IPS-NIHi7 (cell line): ENCODE results near the gene HOXA9.

Experiments
- DNase-seq: peaks from one replicate; pipeline ENCODE4 v3.0.0; 2012; ENCODE audit warnings: mixed read lengths; ENCODE audit errors: extremely low spot score

Gene HOXA9

DNA sequence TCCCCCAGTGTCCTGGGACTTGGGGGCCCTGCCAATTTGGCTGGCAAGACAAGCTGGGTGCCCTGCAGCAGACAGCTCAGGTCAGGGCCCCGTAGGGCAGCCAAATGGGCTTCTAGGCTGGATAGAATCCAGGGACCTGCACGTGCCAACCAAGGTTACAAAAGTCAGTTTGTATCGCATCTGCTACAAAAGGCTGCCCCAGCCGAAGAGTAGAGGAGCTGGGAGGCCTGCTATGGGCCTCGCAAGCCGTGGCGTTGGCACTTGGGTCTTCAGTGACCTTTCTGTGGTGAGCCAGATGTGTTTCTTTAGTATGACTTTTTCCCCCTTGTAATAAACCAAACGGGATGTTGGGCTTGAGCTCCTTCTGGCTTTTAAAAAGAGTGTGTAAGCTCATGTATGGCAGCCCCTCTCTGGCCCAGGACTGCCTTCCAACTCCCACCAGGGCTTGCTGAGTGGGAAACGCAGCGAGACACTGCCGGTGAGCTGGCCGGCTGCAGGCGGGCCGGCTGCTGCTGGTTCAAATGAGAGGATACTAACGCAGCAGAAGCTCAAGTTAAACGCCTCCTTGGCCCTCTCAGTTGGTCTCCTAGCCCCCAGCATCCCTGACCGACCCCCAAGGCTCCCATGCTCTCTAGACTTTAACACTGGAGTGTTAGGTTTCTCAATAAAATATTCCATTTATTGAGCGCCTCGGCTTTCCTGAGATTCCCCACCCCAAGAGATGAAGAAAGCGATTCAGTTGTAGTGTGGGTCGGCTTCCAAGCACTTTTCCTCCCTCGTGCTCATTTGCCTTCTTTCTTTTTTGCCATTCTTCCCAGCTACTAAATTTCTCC lies 11.8 kb upstream of the HOXA9 start:
- no peak for DNase-seq

DNA sequence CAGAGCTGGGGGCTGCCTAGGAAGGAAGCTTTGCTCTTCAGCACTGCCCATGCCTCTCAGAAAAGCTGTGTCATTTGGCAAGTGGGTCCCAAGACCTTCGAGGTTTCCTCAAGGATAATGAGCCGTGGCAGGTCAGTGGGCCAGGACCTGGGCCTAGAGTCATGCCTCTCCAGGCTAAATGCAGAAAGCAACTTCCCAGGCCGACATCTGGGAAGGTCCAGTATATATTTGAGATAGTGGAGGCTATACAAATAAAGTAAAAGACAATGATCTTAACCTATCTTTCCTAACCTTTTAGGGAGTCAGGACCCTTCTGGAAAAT lies 11.1 kb upstream of the HOXA9 start:
- DNase-seq: no peak

DNA sequence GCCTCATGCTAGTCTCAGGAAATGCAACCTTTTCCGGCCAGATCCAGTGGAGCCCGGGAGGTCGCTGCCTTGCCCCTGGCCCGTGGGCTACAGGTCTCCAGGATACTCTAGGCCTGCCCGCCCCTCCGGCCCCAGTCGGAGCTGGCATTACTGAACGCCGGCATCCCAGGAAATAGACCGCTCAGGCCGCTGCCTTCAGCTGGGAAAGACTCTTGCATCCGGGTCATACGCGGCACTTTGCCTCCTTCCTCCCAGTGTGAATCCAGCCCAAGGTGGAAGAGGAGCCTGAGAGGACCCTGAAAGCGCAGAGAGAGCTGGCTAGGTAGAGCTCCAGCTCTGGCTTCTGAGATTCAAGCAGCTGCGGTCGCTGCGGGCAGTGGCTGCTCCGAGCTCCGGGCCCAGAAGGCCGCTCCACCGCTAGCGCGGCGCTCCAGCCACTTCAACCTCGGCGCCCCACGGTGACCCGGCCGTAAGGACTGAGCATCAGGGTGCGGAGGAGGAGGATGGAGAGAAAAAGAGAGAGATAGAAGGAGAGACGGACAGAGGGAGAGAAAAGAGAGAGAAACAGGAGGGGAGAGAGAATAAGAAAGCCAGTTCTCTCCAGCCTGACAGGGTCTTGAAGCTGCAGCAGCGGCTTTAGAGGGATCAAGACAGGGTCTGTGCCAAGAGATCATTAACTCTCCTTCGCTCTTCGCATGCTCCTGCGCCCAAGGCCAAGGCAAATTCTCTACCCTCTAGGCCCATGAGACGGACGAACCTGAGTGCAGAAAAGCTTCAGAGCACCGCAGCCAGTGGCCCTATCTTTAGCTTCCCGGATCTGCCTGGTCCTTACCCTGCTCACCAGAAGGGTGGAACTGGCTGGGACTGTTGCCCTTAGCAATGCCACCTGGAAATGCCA lies 10.5 kb upstream of the HOXA9 start:
- DNase-seq: no peak

DNA sequence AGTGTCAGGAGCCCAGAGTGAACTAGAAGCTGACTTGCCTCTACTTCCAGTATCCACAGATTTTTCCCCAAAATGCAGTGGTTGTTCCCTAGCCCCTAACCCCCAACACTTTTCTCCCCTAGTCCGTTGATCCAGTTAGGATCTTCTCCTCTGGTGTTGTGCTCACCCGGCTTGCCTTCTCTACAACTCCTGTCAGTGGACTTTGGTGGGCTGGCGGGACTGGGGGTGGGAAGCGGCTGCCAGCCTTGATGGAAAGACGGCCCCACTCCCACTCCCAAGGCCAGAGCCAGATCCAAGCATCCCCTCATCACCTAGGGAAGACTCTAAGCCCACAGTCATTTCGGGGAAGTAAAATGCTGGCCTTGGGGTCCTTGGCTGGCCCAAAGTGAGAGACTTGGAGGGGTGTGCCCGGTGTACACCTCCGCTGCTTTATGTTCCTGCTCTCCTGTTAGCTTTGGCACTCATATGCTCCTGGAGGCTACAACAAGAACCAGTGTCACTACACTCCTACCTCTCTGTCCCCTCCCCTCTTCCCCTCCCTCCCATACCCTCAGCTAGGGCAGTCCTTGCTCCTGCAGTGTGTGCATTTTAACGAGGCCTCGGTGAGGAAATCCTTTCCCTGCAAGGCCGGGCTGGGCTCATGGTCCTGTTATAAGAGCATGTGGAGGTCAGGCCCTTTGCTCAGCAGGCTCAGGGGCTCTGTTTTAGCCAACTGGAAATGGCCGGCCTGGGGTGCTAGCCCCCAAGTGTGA lies 9.7 kb upstream of the HOXA9 start:
- DNase-seq: no peak

DNA sequence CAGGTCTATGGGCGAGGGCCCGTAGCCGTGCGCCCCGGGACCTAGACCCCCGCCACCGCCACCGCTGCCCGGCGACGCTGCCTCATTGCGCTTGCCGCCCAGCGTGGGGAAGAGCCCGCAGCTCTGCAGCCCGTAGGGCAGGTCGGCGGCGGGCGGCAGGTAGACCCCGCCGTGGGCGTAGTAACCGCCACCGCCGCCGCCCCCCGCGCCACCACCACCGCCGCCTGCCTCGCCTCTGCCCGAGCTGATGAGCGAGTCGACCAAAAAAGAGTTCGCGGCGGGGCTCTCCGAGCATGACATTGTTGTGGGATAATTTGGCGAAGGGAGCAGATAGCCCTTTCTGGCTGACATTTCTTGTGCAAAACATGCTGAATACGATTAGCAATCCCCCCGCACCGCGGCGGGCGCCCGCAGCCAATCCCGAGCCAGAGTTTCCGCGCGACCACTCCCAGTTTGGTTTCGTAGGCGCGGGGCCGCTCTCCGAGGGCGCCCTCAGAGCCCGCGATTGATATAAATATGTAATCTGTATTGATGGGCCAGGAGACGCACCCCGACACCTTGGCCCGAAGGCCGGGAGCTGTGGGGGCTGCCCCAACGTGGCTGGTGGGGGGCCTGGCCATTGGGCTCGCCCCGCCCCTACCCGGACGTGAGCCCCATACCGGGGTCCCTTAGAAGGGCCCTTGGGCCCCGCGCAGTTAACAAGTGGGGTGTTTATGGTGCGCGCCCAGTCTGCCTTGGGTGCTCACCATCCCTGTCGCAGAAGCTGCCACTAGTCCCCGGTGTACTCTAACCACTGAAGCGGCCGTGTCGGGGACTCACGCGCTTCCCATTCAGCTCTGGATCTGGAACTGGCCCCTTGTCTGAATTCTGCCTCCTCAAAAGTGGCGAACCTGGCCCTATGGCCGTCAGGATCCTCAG lies 8.9 kb upstream of the HOXA9 start, which contains the start of gene HOXA10:
TSS of gene HOXA10 (minus strand) at position 365 of the 918 bp plus-strand sequence. CDS start at position 351, 14 bp downstream.
- DNase-seq: no peak

DNA sequence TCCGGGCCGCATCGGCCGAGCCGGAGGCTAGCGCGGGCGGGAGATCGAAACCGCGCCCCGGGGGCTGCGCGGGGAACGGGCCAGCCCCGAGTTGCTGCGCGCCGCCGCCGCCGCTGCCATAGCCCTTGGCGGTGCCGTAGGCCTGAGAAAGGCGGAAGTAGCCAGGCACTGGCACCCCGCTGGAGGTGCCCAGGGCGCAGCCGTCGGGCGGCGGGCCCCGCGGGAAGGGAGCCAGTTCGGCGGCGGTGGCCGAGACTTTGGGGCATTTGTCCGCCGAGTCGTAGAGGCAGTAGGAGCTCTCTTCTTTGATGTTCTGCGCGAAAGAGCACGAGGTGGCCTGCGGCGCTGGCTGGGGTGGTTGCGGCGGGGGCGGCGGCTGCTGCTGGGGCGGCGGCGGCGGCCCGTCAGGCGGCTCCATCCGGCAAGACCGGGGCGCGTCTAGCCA lies 8.2 kb upstream of the HOXA9 start:
- DNase-seq: no peak

DNA sequence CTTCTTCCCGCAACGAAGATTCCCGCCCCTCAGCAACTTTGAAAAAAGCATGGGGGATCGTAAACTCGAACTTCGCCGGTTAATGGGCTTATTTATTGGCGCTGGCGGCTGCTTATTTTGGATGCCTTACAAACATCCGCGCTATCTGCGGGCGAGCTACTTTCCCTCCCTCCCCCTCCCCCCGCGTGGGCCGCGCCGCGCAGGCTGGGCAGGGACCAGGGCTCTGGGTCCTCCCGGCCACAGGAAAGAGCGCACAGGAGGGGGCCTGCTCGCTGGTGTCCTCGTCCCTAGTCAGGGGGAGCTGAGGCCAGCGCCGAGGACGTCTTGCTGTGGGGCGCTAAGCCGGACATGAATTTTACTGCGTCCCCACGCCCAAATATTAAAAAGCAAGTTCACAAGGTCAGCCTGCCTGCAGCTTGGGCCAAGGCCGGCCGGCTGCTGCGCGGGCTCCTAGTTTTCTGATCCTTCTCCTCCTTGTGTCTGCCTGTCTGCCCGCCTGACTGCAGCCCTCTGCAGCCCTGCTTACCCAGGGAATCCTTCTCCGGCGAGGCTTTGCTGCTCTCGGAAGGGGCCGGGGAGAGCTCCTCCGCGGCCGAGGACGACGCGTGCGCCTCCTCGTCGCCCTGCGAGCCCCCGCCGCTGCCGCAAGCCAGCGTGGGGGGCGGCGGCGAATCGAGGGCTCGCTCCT lies 7.6 kb upstream of the HOXA9 start:
- no peak for DNase-seq

DNA sequence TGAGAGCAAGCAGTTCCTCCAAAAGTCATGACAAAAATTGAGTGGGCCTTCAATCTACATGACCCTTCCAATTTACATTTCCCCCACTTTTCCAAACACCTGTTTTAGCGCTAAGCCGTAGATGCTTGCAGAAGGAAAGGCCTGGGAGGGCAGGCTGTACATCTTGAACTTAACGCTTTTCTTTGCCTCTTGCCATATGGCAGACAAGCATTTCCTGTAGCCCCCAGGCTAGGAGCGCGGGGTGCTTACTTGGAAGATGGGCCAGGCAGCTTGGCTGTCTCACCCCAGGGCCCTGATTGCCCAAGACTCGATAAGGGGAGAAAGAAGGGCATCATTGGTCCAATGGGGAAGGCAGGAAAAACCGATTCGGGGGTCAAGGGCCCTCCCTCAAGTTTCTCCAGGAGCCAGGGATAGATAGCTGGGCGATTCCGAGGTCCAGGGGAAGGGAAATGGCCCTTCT lies 7.0 kb upstream of the HOXA9 start:
- DNase-seq: no peak

DNA sequence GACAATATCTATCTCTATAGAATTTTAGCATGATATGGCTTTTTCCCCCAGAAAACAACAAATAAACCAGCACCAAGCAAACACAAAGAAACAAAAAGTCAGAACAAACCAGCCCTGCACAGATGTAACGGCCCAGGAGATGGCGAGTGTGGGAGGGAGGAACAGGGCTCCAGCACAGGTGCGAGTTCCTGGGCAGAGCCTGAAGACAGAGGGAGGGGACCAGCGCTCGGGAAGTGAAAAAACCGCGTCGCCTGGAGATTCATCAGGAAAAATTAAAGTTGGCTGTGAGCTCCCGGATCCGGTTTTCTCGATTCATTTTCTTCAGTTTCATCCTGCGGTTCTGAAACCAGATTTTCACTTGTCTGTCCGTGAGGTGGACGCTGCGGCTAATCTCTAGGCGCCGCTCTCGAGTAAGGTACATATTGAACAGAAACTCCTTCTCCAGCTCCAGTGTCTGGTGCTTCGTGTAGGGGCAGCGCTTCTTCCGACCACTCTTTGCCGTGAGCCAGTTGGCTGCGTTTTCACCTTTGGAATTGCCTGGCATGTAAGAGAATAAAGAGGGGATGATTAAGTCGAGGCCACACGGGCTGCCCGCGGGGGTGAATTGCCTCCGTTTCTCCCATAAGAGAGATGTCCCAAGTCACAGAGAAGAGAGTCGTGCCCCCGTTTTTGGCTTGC lies 6.4 kb upstream of the HOXA9 start:
- DNase-seq: no peak

DNA sequence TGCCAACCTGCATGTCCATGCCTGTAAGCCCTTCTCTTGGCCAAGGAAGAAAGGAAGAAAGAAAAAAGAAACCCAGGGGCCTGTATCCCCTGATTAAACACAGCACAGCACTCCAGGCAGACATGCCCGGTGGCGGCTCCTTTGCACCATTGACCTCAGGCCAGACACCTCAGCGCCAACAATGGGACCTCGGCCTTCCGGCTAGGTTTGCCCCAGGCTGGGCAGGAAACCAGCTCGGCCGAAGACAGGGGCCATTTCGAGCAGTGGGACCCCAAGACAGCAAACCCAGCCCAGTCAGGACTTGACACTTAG lies 5.9 kb upstream of the HOXA9 start:
- no peak for DNase-seq

DNA sequence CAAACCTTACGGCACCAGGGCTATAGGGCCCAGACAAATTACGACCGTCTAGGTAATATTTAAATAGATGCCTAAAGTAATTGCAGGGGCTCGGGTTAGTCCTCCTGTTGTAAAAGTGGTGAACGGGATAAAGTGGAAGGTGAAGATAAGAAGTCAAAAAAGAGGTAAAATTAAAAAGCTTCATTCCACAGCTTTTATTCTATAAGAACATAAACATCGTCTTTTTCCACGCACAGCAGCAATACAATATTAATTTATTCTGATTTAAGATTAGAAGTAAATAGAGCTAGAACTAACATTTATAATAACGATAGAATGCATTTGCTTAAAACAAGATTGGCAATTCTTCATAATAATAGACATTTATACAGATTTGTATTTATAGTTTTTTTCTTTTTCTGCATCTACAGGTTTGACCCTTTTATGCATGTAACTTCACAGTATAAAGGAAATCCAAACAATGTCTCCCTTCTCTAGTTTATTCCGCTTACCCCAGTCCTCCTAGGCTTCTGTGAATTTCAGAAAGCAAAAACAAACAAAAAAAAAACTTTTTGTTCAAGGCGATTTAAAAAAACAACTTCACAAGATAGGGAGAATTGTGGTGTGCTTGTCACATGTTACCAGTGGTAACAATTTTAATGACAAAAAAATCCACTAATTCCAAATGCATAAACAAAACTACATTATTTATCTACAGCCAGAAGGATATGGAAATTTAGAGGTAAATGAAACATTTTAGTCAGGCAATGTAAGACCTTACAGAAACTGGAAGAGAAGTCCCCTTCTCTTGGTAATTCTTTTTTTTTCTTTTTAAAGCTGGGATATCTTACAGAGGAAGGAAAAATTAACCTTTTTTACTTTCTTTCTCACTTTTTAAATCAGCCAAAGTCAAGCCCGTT lies 5.3 kb upstream of the HOXA9 start:
- DNase-seq: no peak

DNA sequence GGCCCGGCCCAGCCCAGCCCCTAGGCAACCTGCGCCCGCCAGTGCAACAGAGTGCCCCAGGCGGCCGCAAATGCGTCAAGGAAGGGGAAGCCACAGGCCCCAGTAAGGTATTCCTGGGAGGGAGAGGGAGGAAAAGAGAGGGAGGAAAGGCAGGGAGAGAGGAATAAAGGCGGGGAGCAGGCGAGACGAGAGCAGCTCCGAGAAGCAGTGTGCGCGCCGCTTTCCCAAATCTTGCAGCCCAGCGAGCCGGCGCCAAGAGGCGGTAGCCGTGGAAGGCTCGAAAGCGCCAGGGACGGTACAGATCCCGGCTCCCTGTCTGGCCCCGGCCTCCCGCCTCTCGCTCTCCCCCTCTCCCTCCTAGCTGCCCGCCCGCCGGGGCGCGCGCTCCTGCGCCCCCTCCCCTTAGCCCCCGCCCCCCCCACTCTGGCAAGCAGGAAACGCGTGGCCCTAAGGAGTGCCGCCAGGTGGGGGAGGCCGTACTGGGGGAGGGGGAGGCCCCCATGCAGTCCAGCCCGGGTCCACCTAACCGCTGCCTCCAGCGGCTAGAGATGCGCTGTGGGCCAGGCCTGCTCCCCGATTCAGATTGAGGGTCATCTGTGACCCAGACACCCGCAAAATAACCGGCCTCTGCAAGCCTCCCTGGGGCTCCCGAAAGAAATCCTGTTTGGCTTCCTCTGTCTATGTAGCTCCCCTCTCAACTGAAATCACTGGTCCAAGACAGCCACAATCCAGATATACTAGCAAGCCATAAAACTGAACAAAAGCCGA lies 4.5 kb upstream of the HOXA9 start:
- no peak for DNase-seq

DNA sequence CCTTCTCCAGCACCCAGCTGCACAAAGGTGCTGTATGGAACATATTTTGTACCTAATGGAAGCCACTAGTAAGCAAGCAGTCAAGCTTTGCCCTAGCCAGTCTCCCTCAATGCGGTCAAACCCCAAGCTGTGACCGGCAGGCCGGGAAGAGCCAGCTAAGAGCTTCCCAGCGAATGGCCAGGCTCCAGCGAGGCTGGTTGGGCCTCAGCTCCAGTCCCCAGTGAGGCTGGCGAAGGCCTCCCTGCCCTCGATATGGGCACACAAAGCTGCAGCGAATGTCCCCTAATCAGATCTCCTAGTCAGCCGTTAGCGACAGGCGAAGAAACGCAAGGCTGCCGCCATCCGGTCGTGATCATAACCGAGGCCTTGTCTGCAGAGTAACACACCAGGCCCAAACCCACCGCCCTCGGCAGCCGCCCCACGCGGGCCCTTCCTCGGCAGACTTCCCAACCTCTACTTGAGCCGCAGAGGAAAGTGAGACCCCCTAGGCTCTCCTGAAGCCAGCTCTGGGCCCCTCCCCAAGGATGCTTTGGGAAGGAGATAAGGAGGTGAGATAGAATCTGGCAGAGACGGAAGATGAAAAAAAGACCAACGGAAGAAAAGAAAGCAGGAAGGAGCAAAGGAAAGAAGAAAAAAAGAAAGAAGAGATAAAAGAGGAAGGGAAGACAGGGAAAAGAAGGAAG lies 3.1 kb upstream of the HOXA9 start:
- DNase-seq: no peak

DNA sequence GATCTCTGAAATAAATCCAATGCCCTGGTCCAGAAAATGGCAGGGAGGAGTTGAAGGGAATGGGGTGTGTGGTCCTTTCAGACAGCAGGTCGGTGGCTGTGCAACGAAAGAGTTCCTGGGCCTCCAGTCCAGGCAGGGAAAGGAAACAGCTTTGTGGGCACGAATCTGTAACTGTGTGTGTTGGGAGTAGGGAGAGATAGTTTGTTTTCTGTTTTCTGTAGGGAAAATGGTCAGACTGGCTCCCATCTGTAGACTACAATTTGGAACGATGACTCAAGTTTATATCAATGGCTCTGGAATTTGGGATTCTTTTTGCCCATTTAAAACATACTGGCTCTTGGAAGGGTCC lies 2.6 kb upstream of the HOXA9 start:
- no peak for DNase-seq

DNA sequence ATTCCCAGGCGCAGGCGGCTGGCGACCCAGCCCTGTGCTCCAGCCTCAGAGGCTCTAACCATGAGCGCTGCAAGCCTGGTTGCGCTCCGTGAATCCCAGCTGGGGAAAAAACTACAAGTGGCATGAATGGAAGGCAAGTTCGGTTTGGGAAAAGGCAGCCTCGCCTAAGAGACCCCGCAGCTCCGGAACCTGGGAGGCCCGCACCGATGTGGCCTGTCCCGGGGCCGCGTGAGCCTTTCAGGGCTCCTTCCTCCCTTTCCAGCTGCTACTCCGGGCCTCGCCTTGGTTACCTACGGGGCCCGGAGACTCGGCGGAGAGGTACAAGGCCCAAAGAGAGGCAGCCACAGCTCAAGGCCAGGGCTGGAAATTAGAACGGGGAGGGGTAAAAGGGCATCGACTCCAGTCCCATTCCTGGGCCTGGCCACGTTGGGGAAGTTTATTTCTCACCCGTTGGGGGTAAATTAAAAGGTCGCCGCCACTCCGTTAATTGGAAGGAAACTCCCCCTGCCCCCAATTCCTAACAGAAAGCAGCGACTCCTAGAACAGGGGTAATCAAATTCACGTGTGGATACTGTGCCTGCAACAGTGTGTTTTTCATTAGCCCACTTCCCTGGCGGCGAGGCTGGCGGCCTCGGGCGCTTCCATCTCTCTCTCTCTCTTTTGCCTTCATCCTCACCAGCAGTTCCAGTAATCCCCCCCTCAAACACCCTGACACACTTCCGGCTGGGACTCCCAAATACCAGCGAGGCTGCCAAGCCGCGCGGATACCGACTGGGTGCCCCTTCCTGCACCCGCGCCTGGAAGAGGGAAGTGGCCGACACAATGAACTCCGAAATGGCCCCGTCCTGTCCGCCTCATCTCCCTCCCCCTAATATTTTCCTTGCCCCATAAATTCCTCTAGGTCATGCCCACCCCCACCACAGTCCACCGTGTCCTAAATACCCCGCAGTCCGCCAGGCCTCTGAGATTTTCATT lies 1.5 kb upstream of the HOXA9 start:
- DNase-seq: no peak

DNA sequence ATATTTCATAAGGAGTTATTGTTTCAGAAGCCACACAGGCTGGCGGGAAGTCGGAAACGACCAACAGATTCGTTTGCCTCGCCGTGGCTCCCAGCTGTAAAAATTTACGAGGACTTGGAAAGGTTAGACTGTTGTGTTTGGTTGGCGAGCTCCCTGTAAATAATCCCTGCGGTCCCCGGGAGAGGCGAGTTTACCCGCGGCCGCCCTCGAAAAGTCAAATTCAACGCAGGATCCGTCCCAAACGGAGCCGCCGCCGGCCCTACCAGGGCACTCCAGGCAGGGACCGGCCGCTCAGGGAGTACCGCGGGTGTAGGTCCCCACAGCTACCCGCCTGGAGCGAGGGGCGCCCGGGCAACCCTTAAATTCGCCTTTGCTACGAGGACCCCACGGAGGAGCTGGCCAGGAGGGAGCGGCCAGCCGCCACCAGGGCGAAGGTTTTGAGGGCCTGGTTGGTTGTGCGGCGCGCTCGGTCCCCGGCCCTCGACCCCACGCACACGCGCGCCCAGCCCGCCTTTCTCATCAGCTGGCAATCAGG lies 726 bp upstream of the HOXA9 start:
- DNase-seq: no peak
